Endothelial cell of umbilical vein (primary cell): ENCODE measurements around the gene HES2. TPM values are rescaled to one million over a fixed set of nuclear protein-coding genes. Genes with fewer than 3 reads are reported as not detected.
"Not testable (repeated sequence)": the region's sequence is repeated elsewhere in the genome, so short reads cannot be mapped to it uniquely, and the experiment has no call there.

Experiments used
- BruUV-seq: library from RNA; stranded (reverse); fragments of 400-500 nt; replicated peaks from 2 replicates; lab custom pipeline; 2021; lab: Mats Ljungman, UMichigan
- CTCF ChIA-PET: fragments of 300-600, 350-600 bp; sonication (Branson Sonifier 250); formaldehyde crosslinking; loops from one replicate; lab custom pipeline; 2021; ENCODE audit warnings: antibody characterized with exemption, inconsistent platforms; lab: Charles Lee
- POLR2A ChIA-PET: fragments of 300-600, 350-600 bp; sonication (Branson Sonifier 250); formaldehyde crosslinking; loops from one replicate; lab custom pipeline; 2021; ENCODE audit warnings: antibody characterized with exemption, inconsistent platforms; lab: Charles Lee
- DNase-seq: peaks from one replicate; pipeline ENCODE4 v3.0.0-alpha.2; 2011; ENCODE audit warnings: low read depth, low spot score
- FAIRE-seq: peaks from 2 replicates; lab custom pipeline; 2011; peaks lifted over from hg19 to GRCh38; lab: Jason Lieb, UNC
- H2AFZ ChIP-seq: 2 replicates; pipeline ENCODE4 v1.6.0; 2012; ENCODE audit warnings: low read depth, low read length, control low read depth, inconsistent platforms
- H3K27ac ChIP-seq: 2 replicates; pipeline ENCODE4 v1.5.1; 2011; ENCODE audit warnings: low read depth, mild to moderate bottlenecking, control low read depth, low read length, moderate library complexity; ENCODE audit not compliant: insufficient read depth
- H3K27me3 ChIP-seq, 2 experiments: 2 replicates each; pipeline versions ENCODE4 v1.6.0 to v1.6.1; 2011; ENCODE audit warnings: low read length in 2 of 2, mixed read lengths in 1 of 2; ENCODE audit not compliant: control insufficient read depth in 2 of 2, insufficient read depth in 2 of 2
- H3K36me3 ChIP-seq, 2 experiments: 2 replicates in 1 of 2; 3 replicates in 1 of 2; pipeline ENCODE4 v1.5.1; 2011; ENCODE audit warnings: low read length in 2 of 2, mild to moderate bottlenecking in 1 of 2, moderate library complexity in 1 of 2; ENCODE audit not compliant: control insufficient read depth in 2 of 2, insufficient read depth in 2 of 2; ENCODE audit errors: extremely low read depth in 1 of 2
- H3K4me1 ChIP-seq: 3 replicates; pipeline ENCODE4 v1.5.1; 2011; ENCODE audit warnings: mild to moderate bottlenecking, low read length; ENCODE audit not compliant: control insufficient read depth, insufficient read depth; ENCODE audit errors: extremely low read depth
- H3K4me2 ChIP-seq: 2 replicates; pipeline ENCODE4 v1.6.1; 2011; ENCODE audit warnings: low read length, control low read depth, mixed read lengths; ENCODE audit not compliant: insufficient read depth
- H3K4me3 ChIP-seq, 3 experiments: fragments of 200-600 bp in 1 of 3; sonication (generic), shearing (Covaris generic) in 1 of 3; replicated peaks in 1 of 3; 2 replicates each; pipeline ENCODE4 v1.5.1; 2011 to 2016; ENCODE audit warnings: control low read depth in 3 of 3, low read length in 3 of 3, mild to moderate bottlenecking in 2 of 3, inconsistent platforms in 1 of 3, low read depth in 1 of 3, moderate library complexity in 1 of 3; ENCODE audit not compliant: insufficient read depth in 1 of 3
- H3K79me2 ChIP-seq: 2 replicates; pipeline ENCODE4 v1.6.0; 2012; ENCODE audit warnings: low read length, inconsistent platforms; ENCODE audit not compliant: control insufficient read depth, insufficient read depth
- H3K9ac ChIP-seq: replicated peaks from 2 replicates; pipeline ENCODE3; 2011; ENCODE audit warnings: low read length, control low read depth; ENCODE audit not compliant: insufficient read depth; ENCODE audit errors: extremely low read depth
- H3K9me1 ChIP-seq: replicated peaks from 3 replicates; pipeline ENCODE4 v1.6.0; 2011; ENCODE audit warnings: mild to moderate bottlenecking, low read length; ENCODE audit not compliant: control insufficient read depth, insufficient read depth; ENCODE audit errors: extremely low read depth
- H3K9me3 ChIP-seq: replicated peaks from 2 replicates; pipeline ENCODE4 v1.5.1; 2012; ENCODE audit warnings: low read length, inconsistent platforms; ENCODE audit not compliant: control insufficient read depth, insufficient read depth
- H4K20me1 ChIP-seq: replicated peaks from 2 replicates; pipeline ENCODE3; 2011; ENCODE audit warnings: mild to moderate bottlenecking, low read length; ENCODE audit not compliant: control insufficient read depth, insufficient read depth; ENCODE audit errors: extremely low read depth
- CTCF ChIP-seq, 2 donors: IDR thresholded peaks; 1 replicate in 1 of 2; 2 replicates in 1 of 2; pipeline ENCODE4 v1.5.1; 2011; ENCODE audit warnings: low read length in 2 of 2, mild to moderate bottlenecking in 2 of 2, moderate library complexity in 2 of 2, control low read depth in 1 of 2, inconsistent platforms in 1 of 2, low read depth in 1 of 2; ENCODE audit not compliant: insufficient read depth in 1 of 2; ENCODE audit errors: extremely low read depth in 1 of 2
- dilution Hi-C: fragments of 300-500 bp; cut with MboI; formaldehyde crosslinking; loops from one replicate; pipeline ENCODE4 v1.15.0; 2019; ENCODE audit warnings: low sequenced_read_pairs; ENCODE audit not compliant: extremely low pct_ligation_motif_present
- intact Hi-C: fragments of 100-400 bp; cut with micrococcal nuclease; formaldehyde crosslinking; loops from one replicate; pipeline ENCODE4 v1.10.0; 2022
- microRNA-seq: library from miRNA; unstranded; fragments of <30 nt; microRNA quantifications from one replicate; pipeline ENCODE4 v1.2.0, GENCODE V29; 2021; ENCODE audit warnings: borderline number of aligned reads, borderline replicate concordance
- polyA plus RNA-seq, 4 experiments: library from polyadenylated mRNA; depleted of rRNA in 3 of 4; stranded (reverse) in 3 of 4; unstranded in 1 of 4; fragments of >200 nt; gene quantifications; 2 replicates each; pipeline versions ENCODE4 v1.2.1 to v1.2.3, GENCODE V29; 2011 to 2012; ENCODE audit warnings: missing spikeins in 1 of 4
- small RNA-seq: library from RNA; depleted of rRNA; stranded (forward); fragments of <200 nt; gene quantifications from one replicate; pipeline ENCODE3, GENCODE V24; 2012; ENCODE audit warnings: low replicate concordance, low read depth; ENCODE audit not compliant: insufficient read depth, insufficient read length
- total RNA-seq: library from RNA; stranded (reverse); gene quantifications from 2 replicates; pipeline ENCODE4 v1.2.3, GENCODE V29; 2021

The HES2 gene
- total and polyA plus RNA-seq, 2 donors (not counting 3 experiments of a cell fraction or from before 2014, with no cell fraction given), result 3.6 to 9.4 TPM

- H3K9me1 ChIP-seq, dilution Hi-C loops, H3K36me3 ChIP-seq, H3K9ac ChIP-seq, H3K9me3 ChIP-seq, H3K79me2 ChIP-seq, BruUV-seq, H4K20me1 ChIP-seq, H3K4me2 ChIP-seq, H2AFZ ChIP-seq, H3K4me3 ChIP-seq, H3K27me3 ChIP-seq, H3K27ac ChIP-seq, POLR2A ChIA-PET: not testable (repeated sequence)
- DNase-seq (peak; percentile 44), FAIRE-seq (peak; percentile 66)
- CTCF ChIA-PET, result interaction anchor here (1.2 to 8.8 kb wide), 10 partner anchors 15 to 118 kb away, joined by 3 to 237 read pairs (median 10); partner anchors contain the start of gene ACOT7
- intact Hi-C loops, result loop anchor here (1.0 kb wide), 4 partner anchors 15 to 75 kb away; partner anchors contain the start of gene ACOT7
- peak; percentile 46 to 51 for TF ChIP-seq CTCF (IDR thresholded peaks at IDR 0.05; ENCODE audit: extremely low read depth in 1 of 2, insufficient read depth in 1 of 2, low read depth in 1 of 2, low read length in 2 of 2)
- peaks cover 20% of the 10 kb centered on the region for H3K4me1 ChIP-seq
These were observed 56.4 kb downstream of the HES2 start for GRCh38 chr1:6363085-6363884.

Small RNAs within 50 kb of the gene (microRNA-seq; reads per million reads assigned to microRNA genes)
- gene MIR4252, result not detected

Small RNAs within 50 kb of the gene (small RNA-seq; reads per million reads assigned to genes)
- not detected for gene MIR4252

Other genes with a start within 250 kb of the HES2 start
- gene CHD5, start 239.6 kb downstream of the HES2 start, total RNA-seq, result 0.11 and 0.14 TPM in 2 replicates
- gene CHD5, start 239.6 kb downstream of the HES2 start, polyA plus RNA-seq, result 0.03 and 0.04 TPM in 2 replicates
- gene RPL22, start 220.3 kb downstream of the HES2 start, total RNA-seq, result 343 and 372 TPM in 2 replicates
- 52.2 and 71.2 TPM in 2 replicates for gene RPL22, start 220.3 kb downstream of the HES2 start, polyA plus RNA-seq
- gene RNF207, start 213.8 kb downstream of the HES2 start, total RNA-seq, result 2.4 and 8.2 TPM in 2 replicates
- gene RNF207, start 213.8 kb downstream of the HES2 start, polyA plus RNA-seq, result 3.2 and 9.6 TPM in 2 replicates
- 66.4 and 66.5 TPM in 2 replicates for gene ICMT, start 184.0 kb downstream of the HES2 start, total RNA-seq
- 35.5 and 39.2 TPM in 2 replicates for gene ICMT, start 184.0 kb downstream of the HES2 start, polyA plus RNA-seq
- gene HES3, start 175.7 kb downstream of the HES2 start, total RNA-seq, result not detected in 2 replicates
- not detected in 2 replicates for gene HES3, start 175.7 kb downstream of the HES2 start, polyA plus RNA-seq
- gene GPR153, start 158.8 kb downstream of the HES2 start, total RNA-seq, result 2.8 and 3.1 TPM in 2 replicates
- gene GPR153, start 158.8 kb downstream of the HES2 start, polyA plus RNA-seq, result 3.9 and 4.0 TPM in 2 replicates
- 69.4 and 76.5 TPM in 2 replicates for gene ACOT7, start 26.2 kb downstream of the HES2 start, total RNA-seq
- 104 and 105 TPM in 2 replicates for gene ACOT7, start 26.2 kb downstream of the HES2 start, polyA plus RNA-seq
- gene ESPN, start 4.9 kb upstream of the HES2 start, total RNA-seq, result 0.71 and 2.2 TPM in 2 replicates
- gene ESPN, start 4.9 kb upstream of the HES2 start, polyA plus RNA-seq, result 0.46 and 0.54 TPM in 2 replicates
- 33.9 and 48.7 TPM in 2 replicates for gene TNFRSF25, start 46.3 kb upstream of the HES2 start, total RNA-seq
- gene TNFRSF25, start 46.3 kb upstream of the HES2 start, polyA plus RNA-seq, result 38.8 and 52.9 TPM in 2 replicates
- 56.9 and 68.3 TPM in 2 replicates for gene PLEKHG5, start 71.7 kb upstream of the HES2 start, total RNA-seq
- gene PLEKHG5, start 71.7 kb upstream of the HES2 start, polyA plus RNA-seq, result 30.6 and 40.8 TPM in 2 replicates
- 39.7 and 42.9 TPM in 2 replicates for gene NOL9, start 134.6 kb upstream of the HES2 start, total RNA-seq
- gene NOL9, start 134.6 kb upstream of the HES2 start, polyA plus RNA-seq, result 14.1 TPM in 2 replicates
- not detected in 2 replicates for gene TAS1R1, start 135.4 kb upstream of the HES2 start, total RNA-seq
- gene TAS1R1, start 135.4 kb upstream of the HES2 start, polyA plus RNA-seq, result not detected in 2 replicates
- gene ZBTB48, start 160.1 kb upstream of the HES2 start, total RNA-seq, result 25.1 and 29.2 TPM in 2 replicates
- gene ZBTB48, start 160.1 kb upstream of the HES2 start, polyA plus RNA-seq, result 20.9 and 29.0 TPM in 2 replicates
- 19.2 and 22.4 TPM in 2 replicates for gene KLHL21, start 182.9 kb upstream of the HES2 start, total RNA-seq
- 18.0 and 24.9 TPM in 2 replicates for gene KLHL21, start 182.9 kb upstream of the HES2 start, polyA plus RNA-seq
- gene PHF13, start 193.8 kb upstream of the HES2 start, total RNA-seq, result 17.8 and 18.6 TPM in 2 replicates
- 5.6 and 5.7 TPM in 2 replicates for gene PHF13, start 193.8 kb upstream of the HES2 start, polyA plus RNA-seq
- gene THAP3, start 204.9 kb upstream of the HES2 start, total RNA-seq, result 15.2 and 16.7 TPM in 2 replicates
- 11.3 and 13.5 TPM in 2 replicates for gene THAP3, start 204.9 kb upstream of the HES2 start, polyA plus RNA-seq